Measurements from ENCODE around the gene CASP2.

DNA sequence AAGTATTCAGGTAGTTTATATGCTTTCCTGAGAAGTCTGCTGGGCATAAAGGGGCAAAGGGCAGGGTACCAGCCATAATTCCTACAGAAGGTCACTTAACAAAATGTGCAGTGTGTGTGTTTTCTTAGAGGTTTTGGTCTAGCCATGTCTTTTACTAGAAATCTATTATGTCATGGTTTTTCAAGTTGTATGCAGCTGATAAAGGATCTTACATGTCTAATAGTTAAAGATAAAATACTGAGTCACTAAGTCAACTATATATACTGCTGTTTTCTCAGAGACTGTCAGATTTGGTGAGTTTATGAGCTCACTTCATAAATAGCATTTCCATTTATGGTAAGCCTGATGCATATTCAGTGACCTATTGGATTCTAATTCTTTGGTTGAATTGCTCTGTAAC is 7.7 kb downstream of the CASP2 start:
- no peak for TF ChIP-seq POLR2A (IDR thresholded peaks at IDR 0.05; ENCODE audit: low read depth, low read length)
- no peak for TF ChIP-seq POLR2AphosphoS5 (IDR thresholded peaks at IDR 0.05; ENCODE audit: low read depth, low read length)
- no peak for TF ChIP-seq TAF1 (IDR thresholded peaks at IDR 0.05; ENCODE audit: borderline replicate concordance, low read depth, low read length)
